Esophagus mucosa (tissue), 1 donor: Measurements from ENCODE around the gene ZBTB47. TPM values are rescaled to one million over a fixed set of nuclear protein-coding genes. Genes with fewer than 3 reads are reported as not detected.

Experiments
- ATAC-seq: fragments of 200-7000 bp; cut with Tn5 transposase; one replicate; pipeline ENCODE4 v1.9.1; 2020
- total RNA-seq: library from RNA; stranded (reverse); gene quantifications from one replicate; pipeline ENCODE4 v1.2.4, GENCODE V29; 2023
- donor health status: DM: yes; HTN: yes; CAD: no.

Gene ZBTB47
- total RNA-seq, 1 donor from 2014 or later: 3.7 TPM

DNA sequence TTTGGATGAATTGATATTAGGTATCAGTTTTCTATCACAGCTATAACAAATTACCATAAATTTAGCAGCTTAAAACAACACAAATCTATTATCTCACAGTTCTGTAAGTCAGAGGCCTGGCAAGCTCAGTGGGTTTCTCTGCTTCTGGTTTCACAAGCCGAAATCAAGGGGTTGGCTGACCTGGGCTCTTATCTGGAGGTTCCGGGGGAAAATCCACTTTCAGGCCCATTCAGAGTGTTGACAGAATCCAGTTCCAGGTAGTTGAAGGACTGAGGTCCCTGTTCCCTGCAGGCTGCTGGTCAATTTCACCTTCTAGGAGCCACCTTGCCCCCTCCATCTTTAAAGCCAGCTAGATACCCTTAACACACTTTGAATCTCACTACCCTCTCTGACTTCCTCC is 60.2 kb downstream of the ZBTB47 start:
- no peak for ATAC-seq

DNA sequence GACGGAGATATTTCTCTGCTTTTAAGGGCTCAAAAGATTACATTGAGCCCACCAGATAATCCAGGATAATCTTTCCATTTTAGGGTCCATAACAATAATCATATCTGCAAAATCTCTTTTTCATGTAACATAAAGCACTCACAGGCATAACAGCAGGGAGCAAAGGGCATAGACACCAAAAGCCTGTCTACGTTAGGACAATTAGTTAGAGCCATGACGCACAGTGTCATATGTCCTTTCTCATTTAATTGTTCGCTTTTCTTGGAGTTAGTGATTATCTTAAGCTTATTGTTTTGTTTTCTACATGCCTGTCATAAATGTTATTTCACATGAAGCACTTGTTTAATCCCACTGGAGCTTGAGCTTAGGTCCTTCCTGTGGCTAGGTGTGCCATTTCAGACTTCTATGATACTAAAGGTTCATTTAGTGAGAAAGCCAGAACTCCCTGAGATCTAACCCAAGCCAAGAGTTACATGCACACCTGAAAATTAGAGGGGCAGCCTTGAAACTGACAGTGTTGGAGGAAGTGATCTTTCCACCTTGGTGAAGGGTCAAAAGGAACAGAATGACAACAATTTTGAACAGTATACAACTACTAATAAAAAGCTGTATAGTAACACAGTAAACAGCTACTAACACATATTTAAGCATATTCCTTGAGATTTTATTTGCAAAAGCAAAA is 60.8 kb downstream of the ZBTB47 start:
- ATAC-seq: no peak

Other genes with a start within 250 kb of the ZBTB47 start
- not detected for gene LYZL4, start 243.1 kb upstream of the ZBTB47 start, total RNA-seq
- gene VIPR1, start 151.1 kb upstream of the ZBTB47 start, total RNA-seq: 3.9 TPM
- 17.4 TPM for gene SEC22C, start 71.7 kb upstream of the ZBTB47 start, total RNA-seq
- gene SS18L2, start 62.8 kb upstream of the ZBTB47 start, total RNA-seq: 20.2 TPM
- gene NKTR, start 53.0 kb upstream of the ZBTB47 start, total RNA-seq: 25.4 TPM
- gene KLHL40, start 31.8 kb downstream of the ZBTB47 start, total RNA-seq: not detected
- not detected for gene HHATL, start 49.1 kb downstream of the ZBTB47 start, total RNA-seq
- not detected for gene CCDC13, start 119.6 kb downstream of the ZBTB47 start, total RNA-seq
- gene HIGD1A, start 150.8 kb downstream of the ZBTB47 start, total RNA-seq: 114 TPM
- gene ACKR2, start 155.7 kb downstream of the ZBTB47 start, total RNA-seq: 1.1 TPM
- not detected for gene CYP8B1, start 222.2 kb downstream of the ZBTB47 start, total RNA-seq